GM12872 (cell line): ENCODE data around the gene PGAM5.

Source experiments
- TF ChIP-seq, protein P1 (sequence below): IDR thresholded peaks from 3 replicates; pipeline ENCODE4 v1.5.1; 2011; ENCODE audit warnings: low read depth, mild to moderate bottlenecking, low read length, moderate library complexity; ENCODE audit not compliant: insufficient read depth

Gene PGAM5

GRCh38 chr12:132761032-132761920 is 50.6 kb downstream of the PGAM5 start, which contains the start of gene ANKLE2:
Gene ANKLE2 (minus strand): TSS chr12:132761832. CDS start chr12:132761798, 34 bp downstream.
- TF ChIP-seq, protein P1, sequence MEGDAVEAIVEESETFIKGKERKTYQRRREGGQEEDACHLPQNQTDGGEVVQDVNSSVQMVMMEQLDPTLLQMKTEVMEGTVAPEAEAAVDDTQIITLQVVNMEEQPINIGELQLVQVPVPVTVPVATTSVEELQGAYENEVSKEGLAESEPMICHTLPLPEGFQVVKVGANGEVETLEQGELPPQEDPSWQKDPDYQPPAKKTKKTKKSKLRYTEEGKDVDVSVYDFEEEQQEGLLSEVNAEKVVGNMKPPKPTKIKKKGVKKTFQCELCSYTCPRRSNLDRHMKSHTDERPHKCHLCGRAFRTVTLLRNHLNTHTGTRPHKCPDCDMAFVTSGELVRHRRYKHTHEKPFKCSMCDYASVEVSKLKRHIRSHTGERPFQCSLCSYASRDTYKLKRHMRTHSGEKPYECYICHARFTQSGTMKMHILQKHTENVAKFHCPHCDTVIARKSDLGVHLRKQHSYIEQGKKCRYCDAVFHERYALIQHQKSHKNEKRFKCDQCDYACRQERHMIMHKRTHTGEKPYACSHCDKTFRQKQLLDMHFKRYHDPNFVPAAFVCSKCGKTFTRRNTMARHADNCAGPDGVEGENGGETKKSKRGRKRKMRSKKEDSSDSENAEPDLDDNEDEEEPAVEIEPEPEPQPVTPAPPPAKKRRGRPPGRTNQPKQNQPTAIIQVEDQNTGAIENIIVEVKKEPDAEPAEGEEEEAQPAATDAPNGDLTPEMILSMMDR, result no peak

DNA sequence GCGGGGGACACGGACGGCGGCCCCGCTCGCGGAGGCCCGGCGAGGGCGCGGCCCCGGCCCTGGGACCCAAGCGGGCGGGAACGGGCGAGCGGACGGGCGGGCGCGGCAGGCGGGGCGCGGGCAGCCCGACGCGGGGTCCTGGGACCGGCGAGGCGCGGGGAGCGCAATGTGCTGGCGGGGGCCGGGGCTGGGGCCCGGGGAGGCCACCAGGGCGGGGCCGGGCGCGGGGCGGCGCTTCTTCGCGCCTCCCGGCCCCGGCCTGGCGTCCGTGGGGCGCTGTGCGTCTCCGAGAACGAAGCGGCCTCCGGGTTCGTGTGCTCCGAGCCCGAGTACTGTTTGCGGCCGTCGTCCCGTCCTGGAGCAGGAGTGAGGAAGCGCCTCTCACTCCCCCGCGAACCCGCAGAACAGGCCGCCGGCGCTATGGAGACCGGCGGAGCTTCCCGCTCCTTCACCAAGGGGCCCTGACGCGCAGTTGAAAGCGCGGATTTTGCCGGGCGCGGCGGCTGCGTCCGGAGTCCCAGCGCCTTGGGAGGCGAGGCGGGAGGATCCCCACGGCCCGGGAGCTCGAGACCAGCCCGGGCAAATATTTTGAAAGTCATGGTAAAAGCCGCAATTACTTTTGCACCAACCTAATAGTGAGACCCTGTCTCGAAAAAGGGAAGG is 51.4 kb downstream of the PGAM5 start:
- TF ChIP-seq, protein P1, result peak; percentile 22; the same call in 1 of the 3 replicates

DNA sequence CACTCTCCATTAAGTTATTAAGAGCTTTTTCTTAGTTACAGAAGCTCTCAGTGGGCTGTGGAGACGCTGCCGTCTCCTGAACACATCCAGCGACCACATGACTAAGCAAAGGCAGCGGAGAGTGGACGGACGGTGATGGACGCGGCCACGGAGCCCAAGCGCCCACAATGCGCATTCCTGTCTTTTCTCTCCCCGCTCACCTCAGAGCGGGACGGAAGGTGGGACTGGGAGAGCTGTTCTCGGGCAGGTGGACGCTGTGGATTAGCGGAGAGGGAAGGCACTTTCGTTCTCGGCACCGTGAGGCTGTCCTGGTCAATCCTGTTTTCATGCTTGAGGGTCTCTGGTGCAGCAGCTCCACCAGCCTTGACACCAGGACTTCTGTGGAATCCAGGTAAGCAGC is 53.6 kb downstream of the PGAM5 start:
- TF ChIP-seq, protein P1, result no peak

GRCh38 chr12:132765361-132765760 is 54.7 kb downstream of the PGAM5 start:
- TF ChIP-seq, protein P1, result no peak

DNA sequence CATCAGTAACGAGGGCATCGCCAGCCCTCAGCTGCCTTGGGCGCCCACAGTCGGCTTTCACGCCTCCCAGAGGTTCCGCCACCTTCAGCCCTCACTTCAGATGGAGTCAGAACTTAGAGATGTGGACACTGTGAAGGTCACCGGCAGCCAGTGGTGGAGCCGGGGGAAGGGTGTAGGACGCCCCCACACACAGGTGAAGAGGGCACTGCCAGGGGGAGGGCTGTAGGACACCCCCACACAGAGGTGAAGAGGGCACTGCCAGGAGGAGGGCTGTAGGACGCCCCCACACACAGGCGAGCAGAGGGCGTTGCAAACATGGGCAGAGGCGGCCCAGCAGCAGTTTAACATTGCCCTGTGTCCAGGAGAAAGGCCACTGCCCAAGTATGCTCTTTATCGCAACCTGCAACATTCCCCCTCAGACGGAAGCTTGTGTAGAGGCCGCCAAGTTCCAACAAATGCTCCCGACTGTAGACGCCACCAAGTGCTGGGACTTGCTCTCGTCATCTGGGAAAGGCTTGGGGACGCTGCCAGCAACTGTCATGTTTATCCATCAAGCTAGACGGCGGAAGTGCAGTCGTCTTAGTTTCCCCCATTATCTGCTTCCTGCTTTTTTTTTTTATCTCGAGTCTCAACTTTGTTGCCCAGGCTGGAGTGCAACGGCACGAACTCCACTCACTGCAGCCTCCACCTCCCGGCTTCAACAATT is 55.9 kb downstream of the PGAM5 start:
- TF ChIP-seq, protein P1, result no peak

GRCh38 chr12:132771126-132771838 is 60.6 kb downstream of the PGAM5 start:
- TF ChIP-seq, protein P1, result no peak
